Eye (tissue), 1 donor: ENCODE results near the gene ADCY7.
A peak's percentile ranks its signal among the peaks of the same experiment; 100 is the strongest.

Source experiments
- DNase-seq: peaks from one replicate; pipeline ENCODE4 v3.0.0-alpha.2; 2015

The ADCY7 gene

GRCh38 chr16:50284131-50284911, 18.0 kb downstream of the ADCY7 start:
- no peak for DNase-seq

- no peak for DNase-seq
Measured at GRCh38 chr16:50285406-50286003, 19.2 kb downstream of the ADCY7 start.

GRCh38 chr16:50286681-50287080, 20.3 kb downstream of the ADCY7 start:
- no peak for DNase-seq

GRCh38 chr16:50288026-50288425, 21.7 kb downstream of the ADCY7 start:
- no peak for DNase-seq

- no peak for DNase-seq
Measured at GRCh38 chr16:50288920-50289319, 22.6 kb downstream of the ADCY7 start.

GRCh38 chr16:50289950-50290764, 23.8 kb downstream of the ADCY7 start:
- DNase-seq, result no peak

- DNase-seq, result no peak
Measured at GRCh38 chr16:50290856-50291255, 24.5 kb downstream of the ADCY7 start.

- no peak for DNase-seq
Measured at GRCh38 chr16:50291719-50292565, 25.6 kb downstream of the ADCY7 start.

GRCh38 chr16:50292566-50292948, 26.2 kb downstream of the ADCY7 start:
- DNase-seq, result no peak

GRCh38 chr16:50293041-50293783, 26.9 kb downstream of the ADCY7 start:
- DNase-seq, result no peak

- no peak for DNase-seq
Measured at GRCh38 chr16:50293994-50294855, 27.9 kb downstream of the ADCY7 start.

- DNase-seq, result no peak
Measured at GRCh38 chr16:50294955-50295354, 28.6 kb downstream of the ADCY7 start.

GRCh38 chr16:50295541-50296132, 29.3 kb downstream of the ADCY7 start:
- no peak for DNase-seq

- DNase-seq, result no peak
Measured at GRCh38 chr16:50296807-50297206, 30.5 kb downstream of the ADCY7 start.

GRCh38 chr16:50297301-50298074, 31.1 kb downstream of the ADCY7 start:
- DNase-seq, result peak; percentile 71

GRCh38 chr16:50298075-50298460, 31.7 kb downstream of the ADCY7 start:
- DNase-seq, result no peak

GRCh38 chr16:50298591-50299507, 32.5 kb downstream of the ADCY7 start:
- no peak for DNase-seq

- DNase-seq, result no peak
Measured at GRCh38 chr16:50299508-50300105, 33.3 kb downstream of the ADCY7 start.
